HAP-1 (cell line): ENCODE data around the gene LMO7.

Experiments
- DNase-seq, 2 experiments: peaks; one replicate each; pipeline ENCODE4 v3.0.0-alpha.2; 2016 to 2020; ENCODE audit warnings: low spot score in 2 of 2
- H3K27me3 ChIP-seq: fragments of 250-450 bp; sonication (Bioruptor Pico); 2 replicates; pipeline ENCODE4 v1.5.1; 2020; ENCODE audit warnings: low read depth, mild to moderate bottlenecking, moderate library complexity
- H3K36me3 ChIP-seq: fragments of 250-450 bp; sonication (Bioruptor Pico); replicated peaks from 2 replicates; pipeline ENCODE4 v1.5.1; 2020; ENCODE audit warnings: mild to moderate bottlenecking
- H3K4me1 ChIP-seq: fragments of 250-450 bp; sonication (Bioruptor Pico); 2 replicates; pipeline ENCODE4 v1.5.1; 2020; ENCODE audit warnings: mild to moderate bottlenecking
- H3K4me3 ChIP-seq: fragments of 250-450 bp; sonication (Bioruptor Pico); 2 replicates; pipeline ENCODE4 v1.5.1; 2020; ENCODE audit warnings: mild to moderate bottlenecking, moderate library complexity
- H3K9me3 ChIP-seq: fragments of 250-450 bp; sonication (Bioruptor Pico); 2 replicates; pipeline ENCODE4 v1.5.1; 2020; ENCODE audit warnings: mild to moderate bottlenecking, moderate library complexity
- in situ Hi-C: fragments of 300-500 bp; cut with MboI; formaldehyde crosslinking; loops from 3 replicates; pipeline ENCODE4 v1.14.3; 2020; ENCODE audit warnings: low sequenced_read_pairs, inconsistent platforms, mixed read lengths

Gene LMO7

GRCh38 chr13:75907044-75907443, 270.9 kb downstream of the LMO7 start:
- no peaks in the 10 kb centered on the region for H3K36me3 ChIP-seq
- in situ Hi-C loops: no loop called here
- no peaks in the 10 kb centered on the region for H3K9me3 ChIP-seq
- no peaks in the 10 kb centered on the region for H3K4me1 ChIP-seq
- DNase-seq: no peak
- no peak overlapping the region for H3K4me3 ChIP-seq
- H3K27me3 ChIP-seq: peaks cover 8% of the 10 kb centered on the region; the same call in 1 of the 2 replicates

- in situ Hi-C loops: no loop called here
- Histone ChIP-seq H3K9me3 (no peaks in the 10 kb centered on the region), H3K4me1 (no peaks in the 10 kb centered on the region)
Observed at GRCh38 chr13:75908141-75908540, 272.0 kb downstream of the LMO7 start.

More at GRCh38 chr13:75908141-75908540, 272.0 kb downstream of the LMO7 start:
- DNase-seq: no peak
- no peaks in the 10 kb centered on the region for H3K36me3 ChIP-seq
- no peak overlapping the region for H3K4me3 ChIP-seq
- peaks cover 8% of the 10 kb centered on the region; the same call in 1 of the 2 replicates for H3K27me3 ChIP-seq
